Trophoblast cell (in vitro differentiated cells and primary cell): ENCODE data around the gene CFAP126.
"Not testable (repeated sequence)": the region's sequence is repeated elsewhere in the genome, so short reads cannot be mapped to it uniquely, and the experiment has no call there.

Experiments
- DNase-seq, 2 donors: peaks; one replicate each; pipeline ENCODE4 v3.0.0-alpha.2; 2016
- H2AFZ ChIP-seq: 2 replicates; pipeline ENCODE4 v1.6.1; 2013; ENCODE audit warnings: low read length, moderate library complexity, mild to moderate bottlenecking; ENCODE audit not compliant: insufficient read depth, poor library complexity
- H2AK5ac ChIP-seq: 2 replicates; pipeline ENCODE4 v1.6.1; 2013; ENCODE audit warnings: mild to moderate bottlenecking, low read length
- H2BK120ac ChIP-seq: 2 replicates; pipeline ENCODE4 v1.6.1; 2013; ENCODE audit warnings: low read length, mild to moderate bottlenecking, moderate library complexity; ENCODE audit not compliant: insufficient read depth, poor library complexity
- H2BK12ac ChIP-seq: 2 replicates; pipeline ENCODE4 v1.6.1; 2013; ENCODE audit warnings: mild to moderate bottlenecking, low read length, moderate library complexity
- H2BK5ac ChIP-seq: 2 replicates; pipeline ENCODE4 v1.6.1; 2013; ENCODE audit warnings: low read length, low read depth, moderate library complexity, mild to moderate bottlenecking; ENCODE audit not compliant: poor library complexity
- H3K14ac ChIP-seq: 2 replicates; pipeline ENCODE4 v1.6.1; 2013; ENCODE audit warnings: mild to moderate bottlenecking, low read length
- H3K18ac ChIP-seq: 2 replicates; pipeline ENCODE4 v1.6.1; 2013; ENCODE audit warnings: mild to moderate bottlenecking, low read length
- H3K23ac ChIP-seq: 2 replicates; pipeline ENCODE4 v1.6.1; 2013; ENCODE audit warnings: low read length
- H3K27ac ChIP-seq: 2 replicates; pipeline ENCODE4 v1.5.1; 2013; ENCODE audit warnings: low read depth, mild to moderate bottlenecking, inconsistent platforms, low read length, moderate library complexity
- H3K27me3 ChIP-seq: 2 replicates; pipeline ENCODE4 v1.6.1; 2013; ENCODE audit warnings: inconsistent platforms, mild to moderate bottlenecking, low read length, moderate library complexity; ENCODE audit not compliant: insufficient read depth
- H3K36me3 ChIP-seq, 2 experiments: 1 replicate in 1 of 2; 2 replicates in 1 of 2; pipeline ENCODE4 v1.6.1; 2013; ENCODE audit warnings: low read length in 2 of 2, mild to moderate bottlenecking in 2 of 2, moderate library complexity in 1 of 2; ENCODE audit not compliant: insufficient read depth in 2 of 2, control insufficient read depth in 1 of 2
- H3K4ac ChIP-seq: 2 replicates; pipeline ENCODE4 v1.6.1; 2013; ENCODE audit warnings: low read depth, mild to moderate bottlenecking, low read length, moderate library complexity
- H3K4me1 ChIP-seq, 2 experiments: 1 replicate in 1 of 2; 2 replicates in 1 of 2; pipeline ENCODE4 v1.6.1; 2013; ENCODE audit warnings: low read length in 2 of 2, mild to moderate bottlenecking in 2 of 2, moderate library complexity in 1 of 2; ENCODE audit not compliant: insufficient read depth in 2 of 2, control insufficient read depth in 1 of 2
- H3K4me2 ChIP-seq: 2 replicates; pipeline ENCODE4 v1.6.1; 2013; ENCODE audit warnings: inconsistent platforms, mild to moderate bottlenecking, low read length, moderate library complexity
- H3K4me3 ChIP-seq: 2 replicates; pipeline ENCODE4 v1.5.1; 2013; ENCODE audit warnings: mild to moderate bottlenecking, low read depth, low read length, inconsistent platforms
- H3K79me1 ChIP-seq: one replicate; pipeline ENCODE4 v1.6.1; 2013; ENCODE audit warnings: low read length
- H3K79me2 ChIP-seq: 2 replicates; pipeline ENCODE4 v1.6.1; 2013; ENCODE audit warnings: low read length, mild to moderate bottlenecking; ENCODE audit not compliant: control insufficient read depth, insufficient read depth, poor library complexity
- H3K9ac ChIP-seq: 2 replicates; pipeline ENCODE4 v1.6.1; 2013; ENCODE audit warnings: mild to moderate bottlenecking, low read length
- H3K9me3 ChIP-seq: 2 replicates; pipeline ENCODE4 v1.6.1; 2013; ENCODE audit warnings: low read depth, mild to moderate bottlenecking, control low read depth, inconsistent platforms, low read length; ENCODE audit not compliant: insufficient read depth
- H4K12ac ChIP-seq: 2 replicates; pipeline ENCODE4 v1.6.1; 2013; ENCODE audit warnings: low read depth, mild to moderate bottlenecking, low read length, moderate library complexity
- H4K8ac ChIP-seq: 2 replicates; pipeline ENCODE4 v1.6.1; 2013; ENCODE audit warnings: low read depth, mild to moderate bottlenecking, low read length, moderate library complexity
- H4K91ac ChIP-seq: one replicate; pipeline ENCODE4 v1.6.1; 2013; ENCODE audit warnings: low read depth, mild to moderate bottlenecking, low read length, moderate library complexity
- WGBS: extraction: QIAGEN DNeasy Blood & Tissue Kit; methylation state at CpG from one replicate; pipeline ENCODE4 v1.1.7; 2013; ENCODE audit warnings: missing lambda C conversion rate; ENCODE audit not compliant: insufficient read length, insufficient coverage; ENCODE audit errors: extremely low coverage; 5-methylcytosine and 5-hydroxymethylcytosine counted together

Gene CFAP126

DNA sequence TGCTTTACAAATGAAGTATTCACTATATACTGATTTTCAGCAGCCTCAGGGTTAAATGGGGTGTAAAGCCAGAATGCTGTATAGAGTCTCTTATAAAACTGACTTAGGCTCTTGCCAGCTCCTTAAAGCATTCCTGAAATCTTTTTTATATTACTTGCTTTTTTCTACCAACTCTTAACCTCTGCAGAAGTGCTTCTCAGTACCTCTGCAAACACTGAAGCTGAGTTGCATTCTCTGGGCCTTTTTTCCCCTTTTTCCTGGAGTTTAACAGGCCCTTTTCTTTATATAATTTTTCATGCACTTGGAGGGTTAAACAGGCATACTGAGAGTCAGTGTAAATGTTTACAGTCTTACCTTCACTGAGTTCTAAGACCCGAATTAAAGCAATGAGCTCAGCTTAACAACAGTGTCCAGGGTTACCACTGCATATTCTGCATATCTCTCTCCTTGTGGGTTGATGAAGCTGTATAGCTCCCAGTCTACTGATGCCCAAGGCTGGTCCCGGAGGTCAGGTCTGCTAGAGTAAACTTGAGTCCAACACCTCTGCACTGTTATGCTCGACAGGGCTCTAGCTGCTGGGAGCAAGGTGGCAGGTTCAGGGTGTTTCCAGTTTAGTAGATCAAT, 40.9 kb upstream of the CFAP126 start:
- Histone ChIP-seq H4K8ac (no peak overlapping the region), H3K14ac (no peak overlapping the region), H3K18ac (no peak overlapping the region), H3K4me3 (no peak overlapping the region), H3K23ac (no peak overlapping the region), H3K9me3 (no peaks in the 10 kb centered on the region), H3K27me3 (no peaks in the 10 kb centered on the region), H2BK120ac (no peak overlapping the region), H2BK12ac (no peak overlapping the region), H4K91ac (no peak overlapping the region), H3K79me1 (no peaks in the 10 kb centered on the region), H2BK5ac (no peak overlapping the region), H2AFZ (no peak overlapping the region), H3K36me3 (no peaks in the 10 kb centered on the region), H3K79me2 (no peaks in the 10 kb centered on the region), H3K27ac (no peak overlapping the region), H4K12ac (no peak overlapping the region), H2AK5ac (no peak overlapping the region), H3K9ac (no peak overlapping the region), H3K4ac (no peak overlapping the region), H3K4me2 (no peak overlapping the region), H3K4me1 (no peaks in the 10 kb centered on the region)
- DNase-seq, result no peak
- no CpG with 5 or more reads among the region's 3 CpGs for WGBS

DNA sequence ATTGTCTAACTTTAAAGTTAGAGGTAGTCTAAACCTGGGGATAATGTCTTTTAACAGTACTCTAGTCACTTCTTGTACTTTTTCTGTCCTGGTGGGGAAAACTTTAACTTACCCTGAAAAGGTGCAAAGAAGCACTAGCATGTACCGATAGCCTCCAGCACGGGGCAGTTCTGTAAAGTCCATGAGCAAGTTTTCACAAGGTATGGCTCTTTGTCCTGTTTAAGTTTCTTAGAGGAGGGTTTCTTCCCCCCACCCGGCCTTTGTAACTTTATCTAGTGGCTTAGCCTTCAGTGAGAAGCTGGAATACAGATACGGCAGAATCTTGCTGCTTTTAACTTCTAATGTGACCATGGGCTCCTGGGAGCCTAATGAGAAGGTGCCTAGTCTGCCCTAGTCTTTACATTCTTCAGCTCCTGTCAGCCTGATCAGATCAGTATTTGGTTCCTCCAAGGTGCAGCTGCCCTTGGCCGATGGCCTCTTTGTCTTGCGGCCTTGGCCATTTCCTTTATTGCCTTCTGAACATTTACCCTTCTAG, 39.8 kb upstream of the CFAP126 start:
- no peak overlapping the region for H2AFZ ChIP-seq
- no peaks in the 10 kb centered on the region for H3K36me3 ChIP-seq
- no peak overlapping the region for H4K12ac ChIP-seq
- H4K91ac ChIP-seq, result no peak overlapping the region
- H2BK5ac ChIP-seq, result no peak overlapping the region
- no peaks in the 10 kb centered on the region for H3K4me1 ChIP-seq
- no peak overlapping the region for H2BK120ac ChIP-seq
- H2BK12ac ChIP-seq, result no peak overlapping the region
- no peaks in the 10 kb centered on the region for H3K9me3 ChIP-seq
- no peak overlapping the region for H4K8ac ChIP-seq
- H3K9ac ChIP-seq, result no peak overlapping the region
- no peak overlapping the region for H3K14ac ChIP-seq
- no peak overlapping the region for H3K23ac ChIP-seq
- no peak overlapping the region for H3K27ac ChIP-seq
- no CpG with 5 or more reads among the region's 6 CpGs for WGBS
- H3K4me3 ChIP-seq, result no peak overlapping the region
- no peaks in the 10 kb centered on the region for H3K79me1 ChIP-seq
- no peaks in the 10 kb centered on the region for H3K79me2 ChIP-seq
- no peaks in the 10 kb centered on the region for H3K27me3 ChIP-seq
- no peak overlapping the region for H3K4ac ChIP-seq
- H3K18ac ChIP-seq, result no peak overlapping the region
- H2AK5ac ChIP-seq, result no peak overlapping the region
- H3K4me2 ChIP-seq, result no peak overlapping the region
- DNase-seq, result no peak

DNA sequence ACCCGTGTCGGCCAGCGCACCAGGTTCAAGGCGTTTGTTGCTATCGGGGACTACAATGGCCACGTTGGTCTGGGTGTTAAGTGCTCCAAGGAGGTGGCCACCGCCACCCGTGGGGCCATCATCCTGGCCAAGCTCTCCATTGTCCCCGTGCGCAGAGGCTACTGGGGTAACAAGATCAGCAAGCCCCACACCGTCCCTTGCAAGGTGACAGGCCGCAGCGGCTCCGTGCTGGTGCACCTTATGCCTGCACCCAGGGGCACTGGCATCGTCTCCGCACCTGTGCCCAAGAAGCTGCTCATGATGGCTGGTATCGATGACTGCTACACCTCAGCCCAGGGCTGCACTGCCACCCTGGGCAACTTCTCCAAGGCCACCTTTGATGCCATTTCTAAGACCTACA, 38.9 kb upstream of the CFAP126 start:
- H3K79me1 ChIP-seq, H3K36me3 ChIP-seq, H3K18ac ChIP-seq, H3K4ac ChIP-seq, H4K12ac ChIP-seq, H2BK5ac ChIP-seq, H3K27ac ChIP-seq, H2BK12ac ChIP-seq, H3K27me3 ChIP-seq, H3K4me1 ChIP-seq, DNase-seq, H2BK120ac ChIP-seq, H3K4me2 ChIP-seq, H3K4me3 ChIP-seq, H2AK5ac ChIP-seq, H3K9me3 ChIP-seq, H3K79me2 ChIP-seq, H4K8ac ChIP-seq, H3K23ac ChIP-seq, H4K91ac ChIP-seq, H3K14ac ChIP-seq, H3K9ac ChIP-seq, H2AFZ ChIP-seq: not testable (repeated sequence)
- WGBS, result no CpG with 5 or more reads among the region's 17 CpGs

DNA sequence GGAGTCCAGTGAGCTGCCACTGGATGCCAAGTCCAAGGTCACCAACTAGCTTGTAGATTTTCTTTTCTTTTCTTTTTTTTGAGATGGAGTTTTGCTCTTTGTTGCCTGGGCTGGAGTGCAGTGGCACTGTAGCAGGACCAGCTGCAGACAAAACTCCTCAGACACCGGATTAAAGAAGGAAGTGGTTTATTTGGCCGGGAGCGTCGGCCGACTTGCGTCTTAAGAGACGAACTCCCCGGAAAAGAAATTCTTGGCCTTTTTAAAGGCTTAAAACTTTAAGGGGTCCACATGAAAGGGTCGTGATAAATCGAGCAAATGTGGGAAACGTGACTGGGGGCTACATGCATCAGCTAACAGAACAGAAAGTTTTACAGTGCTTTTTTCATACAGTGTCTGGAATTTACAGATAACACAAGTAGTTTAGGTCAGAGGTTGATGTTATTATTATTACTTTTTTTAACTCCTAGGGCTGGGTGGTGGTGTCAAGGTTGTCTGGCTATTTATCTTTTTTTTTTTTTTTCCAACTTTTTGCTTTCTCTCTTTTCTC, 36.4 kb upstream of the CFAP126 start:
- Histone ChIP-seq H3K9ac (no peak overlapping the region), H3K79me1 (peaks cover 8% of the 10 kb centered on the region), H3K9me3 (no peaks in the 10 kb centered on the region), H3K4me3 (no peak overlapping the region), H3K14ac (no peak overlapping the region), H3K4me1 (no peaks in the 10 kb centered on the region), H3K4ac (no peak overlapping the region), H3K79me2 (peaks cover 4% of the 10 kb centered on the region), H3K27me3 (no peaks in the 10 kb centered on the region), H3K23ac (no peak overlapping the region), H2AK5ac (no peak overlapping the region), H4K12ac (no peak overlapping the region), H4K8ac (no peak overlapping the region), H2BK12ac (no peak overlapping the region), H3K27ac (no peak overlapping the region), H2BK5ac (no peak overlapping the region), H2AFZ (no peak overlapping the region), H3K36me3 (no peaks in the 10 kb centered on the region), H3K4me2 (no peak overlapping the region), H3K18ac (no peak overlapping the region), H4K91ac (no peak overlapping the region), H2BK120ac (no peak overlapping the region)
- no peak for DNase-seq
- WGBS, result no CpG with 5 or more reads among the region's 11 CpGs
